ENCODE results near the gene FHOD3. TPM values are rescaled to one million over a fixed set of nuclear protein-coding genes. Genes with fewer than 3 reads are reported as not detected.

Gene FHOD3
- total RNA-seq, 1 donor from 2014 or later: 16.3 TPM

- DNase-seq (ENCODE audit: low spot score in 2 of 2, unreplicated experiment in 2 of 2): no peak
- Mint-ChIP-seq H3K4me1 (peaks cover 8% of the 10 kb centered on the region), H3K9me3 (peaks cover 19% of the 10 kb centered on the region), H3K27ac (no peak overlapping the region), H3K36me3 (peaks cover 3% of the 10 kb centered on the region), H3K27me3 (ENCODE audit: low read depth) (no peaks in the 10 kb centered on the region), H3K4me3 (no peak overlapping the region)
- no peak for TF ChIP-seq CTCF (IDR thresholded peaks at IDR 0.05; ENCODE audit: unreplicated experiment)
These were observed 17.2 kb downstream of the FHOD3 start for GRCh38 chr18:36314754-36315153.

GRCh38 chr18:36315736-36316135, 18.2 kb downstream of the FHOD3 start:
- Mint-ChIP-seq H3K27me3 (ENCODE audit: low read depth) (no peaks in the 10 kb centered on the region), H3K4me1 (peaks cover 4% of the 10 kb centered on the region), H3K9me3 (peaks cover 22% of the 10 kb centered on the region), H3K4me3 (no peak overlapping the region), H3K27ac (no peak overlapping the region), H3K36me3 (peaks cover 3% of the 10 kb centered on the region)
- no peak for TF ChIP-seq CTCF (IDR thresholded peaks at IDR 0.05; ENCODE audit: unreplicated experiment)
- DNase-seq (ENCODE audit: low spot score in 2 of 2, unreplicated experiment in 2 of 2): no peak

- peaks cover 4% of the 10 kb centered on the region for H3K4me1 Mint-ChIP-seq
- peaks cover 22% of the 10 kb centered on the region for H3K9me3 Mint-ChIP-seq
- no peak overlapping the region for H3K27ac Mint-ChIP-seq
- H3K36me3 Mint-ChIP-seq: peaks cover 3% of the 10 kb centered on the region
- DNase-seq (ENCODE audit: low spot score in 2 of 2, unreplicated experiment in 2 of 2): no peak
- TF ChIP-seq CTCF (IDR thresholded peaks at IDR 0.05; ENCODE audit: unreplicated experiment): no peak
- H3K27me3 Mint-ChIP-seq (ENCODE audit: low read depth): no peaks in the 10 kb centered on the region
- no peak overlapping the region for H3K4me3 Mint-ChIP-seq
These were observed 18.7 kb downstream of the FHOD3 start for GRCh38 chr18:36316246-36316645.

GRCh38 chr18:36321658-36322407, 24.3 kb downstream of the FHOD3 start:
- Mint-ChIP-seq H3K27me3 (ENCODE audit: low read depth) (no peaks in the 10 kb centered on the region), H3K9me3 (peaks cover 22% of the 10 kb centered on the region), H3K27ac (no peak overlapping the region), H3K4me1 (no peaks in the 10 kb centered on the region), H3K36me3 (peaks cover 3% of the 10 kb centered on the region), H3K4me3 (no peak overlapping the region)
- no peak for DNase-seq (ENCODE audit: low spot score in 2 of 2, unreplicated experiment in 2 of 2)
- TF ChIP-seq CTCF (IDR thresholded peaks at IDR 0.05; ENCODE audit: unreplicated experiment): no peak

- H3K27ac Mint-ChIP-seq: no peak overlapping the region
- DNase-seq (ENCODE audit: low spot score in 2 of 2, unreplicated experiment in 2 of 2): no peak
These were observed 24.9 kb downstream of the FHOD3 start for GRCh38 chr18:36322408-36322728.

More at GRCh38 chr18:36322408-36322728, 24.9 kb downstream of the FHOD3 start:
- H3K9me3 Mint-ChIP-seq: peaks cover 22% of the 10 kb centered on the region
- no peaks in the 10 kb centered on the region for H3K27me3 Mint-ChIP-seq (ENCODE audit: low read depth)
- no peak for TF ChIP-seq CTCF (IDR thresholded peaks at IDR 0.05; ENCODE audit: unreplicated experiment)
- H3K4me3 Mint-ChIP-seq: no peak overlapping the region
- H3K36me3 Mint-ChIP-seq: peaks cover 3% of the 10 kb centered on the region
- H3K4me1 Mint-ChIP-seq: no peaks in the 10 kb centered on the region
